Endothelial cell of umbilical vein (primary cell): ENCODE data around the gene ACOT7. TPM values are rescaled to one million over a fixed set of nuclear protein-coding genes. Genes with fewer than 3 reads are reported as not detected.

ENCODE experiments used
- BruUV-seq: library from RNA; stranded (reverse); fragments of 400-500 nt; replicated peaks from 2 replicates; lab custom pipeline; 2021; lab: Mats Ljungman, UMichigan
- CTCF ChIA-PET: fragments of 300-600, 350-600 bp; sonication (Branson Sonifier 250); formaldehyde crosslinking; loops from one replicate; lab custom pipeline; 2021; ENCODE audit warnings: antibody characterized with exemption, inconsistent platforms; lab: Charles Lee
- POLR2A ChIA-PET: fragments of 300-600, 350-600 bp; sonication (Branson Sonifier 250); formaldehyde crosslinking; loops from one replicate; lab custom pipeline; 2021; ENCODE audit warnings: antibody characterized with exemption, inconsistent platforms; lab: Charles Lee
- DNase-seq: peaks from one replicate; pipeline ENCODE4 v3.0.0-alpha.2; 2011; ENCODE audit warnings: low read depth, low spot score
- FAIRE-seq: peaks from 2 replicates; lab custom pipeline; 2011; peaks lifted over from hg19 to GRCh38; lab: Jason Lieb, UNC
- H2AFZ ChIP-seq: 2 replicates; pipeline ENCODE4 v1.6.0; 2012; ENCODE audit warnings: low read depth, low read length, control low read depth, inconsistent platforms
- H3K27ac ChIP-seq: 2 replicates; pipeline ENCODE4 v1.5.1; 2011; ENCODE audit warnings: low read depth, mild to moderate bottlenecking, control low read depth, low read length, moderate library complexity; ENCODE audit not compliant: insufficient read depth
- H3K27me3 ChIP-seq, 2 experiments: 2 replicates each; pipeline versions ENCODE4 v1.6.0 to v1.6.1; 2011; ENCODE audit warnings: low read length in 2 of 2, mixed read lengths in 1 of 2; ENCODE audit not compliant: control insufficient read depth in 2 of 2, insufficient read depth in 2 of 2
- H3K36me3 ChIP-seq, 2 experiments: 2 replicates in 1 of 2; 3 replicates in 1 of 2; pipeline ENCODE4 v1.5.1; 2011; ENCODE audit warnings: low read length in 2 of 2, mild to moderate bottlenecking in 1 of 2, moderate library complexity in 1 of 2; ENCODE audit not compliant: control insufficient read depth in 2 of 2, insufficient read depth in 2 of 2; ENCODE audit errors: extremely low read depth in 1 of 2
- H3K4me1 ChIP-seq: 3 replicates; pipeline ENCODE4 v1.5.1; 2011; ENCODE audit warnings: mild to moderate bottlenecking, low read length; ENCODE audit not compliant: control insufficient read depth, insufficient read depth; ENCODE audit errors: extremely low read depth
- H3K4me2 ChIP-seq: 2 replicates; pipeline ENCODE4 v1.6.1; 2011; ENCODE audit warnings: low read length, control low read depth, mixed read lengths; ENCODE audit not compliant: insufficient read depth
- H3K4me3 ChIP-seq, 3 experiments: fragments of 200-600 bp in 1 of 3; sonication (generic), shearing (Covaris generic) in 1 of 3; replicated peaks in 1 of 3; 2 replicates each; pipeline ENCODE4 v1.5.1; 2011 to 2016; ENCODE audit warnings: control low read depth in 3 of 3, low read length in 3 of 3, mild to moderate bottlenecking in 2 of 3, inconsistent platforms in 1 of 3, low read depth in 1 of 3, moderate library complexity in 1 of 3; ENCODE audit not compliant: insufficient read depth in 1 of 3
- H3K79me2 ChIP-seq: 2 replicates; pipeline ENCODE4 v1.6.0; 2012; ENCODE audit warnings: low read length, inconsistent platforms; ENCODE audit not compliant: control insufficient read depth, insufficient read depth
- H3K9ac ChIP-seq: replicated peaks from 2 replicates; pipeline ENCODE3; 2011; ENCODE audit warnings: low read length, control low read depth; ENCODE audit not compliant: insufficient read depth; ENCODE audit errors: extremely low read depth
- H3K9me1 ChIP-seq: replicated peaks from 3 replicates; pipeline ENCODE4 v1.6.0; 2011; ENCODE audit warnings: mild to moderate bottlenecking, low read length; ENCODE audit not compliant: control insufficient read depth, insufficient read depth; ENCODE audit errors: extremely low read depth
- H3K9me3 ChIP-seq: replicated peaks from 2 replicates; pipeline ENCODE4 v1.5.1; 2012; ENCODE audit warnings: low read length, inconsistent platforms; ENCODE audit not compliant: control insufficient read depth, insufficient read depth
- H4K20me1 ChIP-seq: replicated peaks from 2 replicates; pipeline ENCODE3; 2011; ENCODE audit warnings: mild to moderate bottlenecking, low read length; ENCODE audit not compliant: control insufficient read depth, insufficient read depth; ENCODE audit errors: extremely low read depth
- CTCF ChIP-seq, 2 donors: IDR thresholded peaks; 1 replicate in 1 of 2; 2 replicates in 1 of 2; pipeline ENCODE4 v1.5.1; 2011; ENCODE audit warnings: low read length in 2 of 2, mild to moderate bottlenecking in 2 of 2, moderate library complexity in 2 of 2, control low read depth in 1 of 2, inconsistent platforms in 1 of 2, low read depth in 1 of 2; ENCODE audit not compliant: insufficient read depth in 1 of 2; ENCODE audit errors: extremely low read depth in 1 of 2
- EZH2 ChIP-seq: IDR thresholded peaks from 2 replicates; pipeline ENCODE4 v1.6.1; 2012; ENCODE audit warnings: borderline replicate concordance, low read depth, mild to moderate bottlenecking, moderate library complexity, low read length, inconsistent platforms; ENCODE audit not compliant: severe bottlenecking
- FOS ChIP-seq: IDR thresholded peaks from 2 replicates; pipeline ENCODE4 v1.6.1; 2011; ENCODE audit warnings: mild to moderate bottlenecking, low read length, moderate library complexity, borderline replicate concordance; ENCODE audit not compliant: insufficient read depth
- GATA2 ChIP-seq: IDR thresholded peaks from 2 replicates; pipeline ENCODE4 v1.7.0; 2011; ENCODE audit warnings: low read depth, mild to moderate bottlenecking, moderate library complexity, mixed read lengths, low read length; ENCODE audit not compliant: insufficient read length, insufficient read depth
- JUN ChIP-seq: IDR thresholded peaks from 2 replicates; pipeline ENCODE4 v1.6.1; 2011; ENCODE audit warnings: borderline replicate concordance, low read depth; ENCODE audit not compliant: insufficient read length, insufficient read depth
- MAX ChIP-seq: IDR thresholded peaks from 2 replicates; pipeline ENCODE4 v1.6.1; 2011; ENCODE audit not compliant: insufficient read depth, insufficient read length
- MYC ChIP-seq: IDR thresholded peaks from one replicate; pipeline ENCODE4 v1.6.1; 2011; ENCODE audit warnings: mild to moderate bottlenecking, low read depth, low read length
- POLR2A ChIP-seq: IDR thresholded peaks from 2 replicates; pipeline ENCODE4 v1.6.1; 2012; ENCODE audit warnings: low read depth, mild to moderate bottlenecking, control low read depth, low read length
- POLR2AphosphoS5 ChIP-seq: IDR thresholded peaks from 2 replicates; pipeline ENCODE4 v1.6.1; 2012; ENCODE audit warnings: low read depth, mild to moderate bottlenecking, control low read depth, low read length, moderate library complexity; ENCODE audit not compliant: insufficient read depth
- dilution Hi-C: fragments of 300-500 bp; cut with MboI; formaldehyde crosslinking; loops from one replicate; pipeline ENCODE4 v1.15.0; 2019; ENCODE audit warnings: low sequenced_read_pairs; ENCODE audit not compliant: extremely low pct_ligation_motif_present
- intact Hi-C: fragments of 100-400 bp; cut with micrococcal nuclease; formaldehyde crosslinking; loops from one replicate; pipeline ENCODE4 v1.10.0; 2022
- polyA plus RNA-seq, 4 experiments: library from polyadenylated mRNA; depleted of rRNA in 3 of 4; stranded (reverse) in 3 of 4; unstranded in 1 of 4; fragments of >200 nt; gene quantifications; 2 replicates each; pipeline versions ENCODE4 v1.2.1 to v1.2.3, GENCODE V29; 2011 to 2012; ENCODE audit warnings: missing spikeins in 1 of 4
- total RNA-seq: library from RNA; stranded (reverse); gene quantifications from 2 replicates; pipeline ENCODE4 v1.2.3, GENCODE V29; 2021

The ACOT7 gene
- total and polyA plus RNA-seq, 2 donors (not counting 3 experiments of a cell fraction or from before 2014, with no cell fraction given) = 69.4 to 105 TPM

GRCh38 chr1:6254691-6255090 is 138.9 kb downstream of the ACOT7 start:
- H3K27me3 ChIP-seq = peaks cover 3 to 6% of the 10 kb centered on the region in 2 experiments
- TF ChIP-seq POLR2A (no peak), MAX (no peak), FOS (no peak), EZH2 (no peak), POLR2AphosphoS5 (no peak)
- H2AFZ ChIP-seq = no peak overlapping the region
- no peaks in the 10 kb centered on the region for H3K9me1 ChIP-seq
- no TSS peak for BruUV-seq
- H3K4me1 ChIP-seq = no peaks in the 10 kb centered on the region
- no peaks in the 10 kb centered on the region for H4K20me1 ChIP-seq
- intact Hi-C loops (no loop called here), dilution Hi-C loops (no loop called here)
- no peak overlapping the region for H3K27ac ChIP-seq
- no peak overlapping the region for H3K4me2 ChIP-seq
- no peaks in the 10 kb centered on the region for H3K79me2 ChIP-seq
- CTCF ChIA-PET = interaction anchor here (0.7 to 2.1 kb wide), 2 partner anchors 8 to 168 kb away, joined by 3 to 10 read pairs; no protein-coding TSS in a partner anchor
- H3K36me3 ChIP-seq = no peaks in the 10 kb centered on the region
- POLR2A ChIA-PET = interaction anchor here (0.5 kb wide), 1 partner anchor 139 kb away, joined by 4 read pairs; no protein-coding TSS in a partner anchor
- no peak for DNase-seq
- FAIRE-seq = no peak
- H3K4me3 ChIP-seq = no peak overlapping the region
- H3K9ac ChIP-seq = no peak overlapping the region
- H3K9me3 ChIP-seq = no peaks in the 10 kb centered on the region

GRCh38 chr1:6253380-6253779 is 140.2 kb downstream of the ACOT7 start:
- Histone ChIP-seq H3K4me1 (no peaks in the 10 kb centered on the region), H3K4me3 (no peak overlapping the region), H4K20me1 (no peaks in the 10 kb centered on the region), H3K9me3 (no peaks in the 10 kb centered on the region), H3K4me2 (no peak overlapping the region), H3K79me2 (no peaks in the 10 kb centered on the region), H3K27ac (no peak overlapping the region), H3K9ac (no peak overlapping the region), H2AFZ (no peak overlapping the region), H3K9me1 (no peaks in the 10 kb centered on the region), H3K36me3 (no peaks in the 10 kb centered on the region), H3K27me3 (peaks cover 3 to 10% of the 10 kb centered on the region in 2 experiments)
- DNase-seq = no peak
- POLR2A ChIA-PET = no interaction called here
- no peak for FAIRE-seq
- CTCF ChIA-PET = no interaction called here
- dilution Hi-C loops (no loop called here), intact Hi-C loops (no loop called here)
- TF ChIP-seq POLR2AphosphoS5 (no peak), GATA2 (no peak), POLR2A (no peak), CTCF (IDR thresholded peaks at IDR 0.05; ENCODE audit: extremely low read depth in 1 of 2, insufficient read depth in 1 of 2, low read depth in 1 of 2, low read length in 2 of 2) (no peak), MAX (no peak), MYC (no peak), JUN (no peak), FOS (no peak), EZH2 (no peak)
- no TSS peak for BruUV-seq
